ENCODE data around the gene CHEK2.
"Not testable (repeated sequence)": the region's sequence is repeated elsewhere in the genome, so short reads cannot be mapped to it uniquely, and the experiment has no call there.

Gene CHEK2

GRCh38 chr22:28669387-28669786 lies 72.2 kb downstream of the CHEK2 start:
- FAIRE-seq (no peak), DNase-seq (ENCODE audit: insufficient read length, low spot score) (no peak)
- TF ChIP-seq POLR2A (IDR thresholded peaks at IDR 0.05; ENCODE audit: low read depth, low read length) (no peak), POLR2AphosphoS5 (IDR thresholded peaks at IDR 0.05; ENCODE audit: low read depth, low read length) (no peak), PAX5 (IDR thresholded peaks at IDR 0.05; ENCODE audit: insufficient read depth, low read length, severe bottlenecking) (no peak), POU2F2 (IDR thresholded peaks at IDR 0.05; ENCODE audit: low read depth, low read length) (no peak), TAF1 (IDR thresholded peaks at IDR 0.05; ENCODE audit: low read depth, low read length) (no peak), SPI1 (IDR thresholded peaks at IDR 0.05; ENCODE audit: low read depth, low read length) (no peak)

- not testable (repeated sequence) for FAIRE-seq
Observed at GRCh38 chr22:28663569-28663942, 78.1 kb downstream of the CHEK2 start.

GRCh38 chr22:28658448-28658847 lies 83.2 kb downstream of the CHEK2 start:
- TF ChIP-seq PAX5 (IDR thresholded peaks at IDR 0.05; ENCODE audit: insufficient read depth, low read length, severe bottlenecking) (no peak), POLR2AphosphoS5 (IDR thresholded peaks at IDR 0.05; ENCODE audit: low read depth, low read length) (no peak), SPI1 (IDR thresholded peaks at IDR 0.05; ENCODE audit: low read depth, low read length) (no peak), POLR2A (IDR thresholded peaks at IDR 0.05; ENCODE audit: low read depth, low read length) (no peak), POU2F2 (IDR thresholded peaks at IDR 0.05; ENCODE audit: low read depth, low read length) (no peak), TAF1 (IDR thresholded peaks at IDR 0.05; ENCODE audit: low read depth, low read length) (no peak)
- DNase-seq (ENCODE audit: insufficient read length, low spot score), result no peak
- no peak for FAIRE-seq

More at GRCh38 chr22:28663569-28663942, 78.1 kb downstream of the CHEK2 start:
- DNase-seq (ENCODE audit: insufficient read length, low spot score), result not testable (repeated sequence)

GRCh38 chr22:28656181-28656580 lies 85.4 kb downstream of the CHEK2 start:
- no peak for TF ChIP-seq POLR2AphosphoS5 (IDR thresholded peaks at IDR 0.05; ENCODE audit: low read depth, low read length)
- no peak for TF ChIP-seq PAX5 (IDR thresholded peaks at IDR 0.05; ENCODE audit: insufficient read depth, low read length, severe bottlenecking)
- TF ChIP-seq SPI1 (IDR thresholded peaks at IDR 0.05; ENCODE audit: low read depth, low read length), result no peak
- no peak for TF ChIP-seq TAF1 (IDR thresholded peaks at IDR 0.05; ENCODE audit: low read depth, low read length)
- TF ChIP-seq POU2F2 (IDR thresholded peaks at IDR 0.05; ENCODE audit: low read depth, low read length), result no peak
- no peak for TF ChIP-seq POLR2A (IDR thresholded peaks at IDR 0.05; ENCODE audit: low read depth, low read length)
- no peak for FAIRE-seq
- no peak for DNase-seq (ENCODE audit: insufficient read length, low spot score)

- TF ChIP-seq SPI1 (IDR thresholded peaks at IDR 0.05; ENCODE audit: low read depth, low read length) (no peak), POLR2A (IDR thresholded peaks at IDR 0.05; ENCODE audit: low read depth, low read length) (no peak), PAX5 (IDR thresholded peaks at IDR 0.05; ENCODE audit: insufficient read depth, low read length, severe bottlenecking) (no peak), TAF1 (IDR thresholded peaks at IDR 0.05; ENCODE audit: low read depth, low read length) (no peak), POLR2AphosphoS5 (IDR thresholded peaks at IDR 0.05; ENCODE audit: low read depth, low read length) (no peak), POU2F2 (IDR thresholded peaks at IDR 0.05; ENCODE audit: low read depth, low read length) (no peak)
- DNase-seq (ENCODE audit: insufficient read length, low spot score) (no peak), FAIRE-seq (no peak)
Observed at GRCh38 chr22:28650463-28650862, 91.2 kb downstream of the CHEK2 start.

GRCh38 chr22:28648792-28649191 lies 92.8 kb downstream of the CHEK2 start:
- no peak for DNase-seq (ENCODE audit: insufficient read length, low spot score)
- TF ChIP-seq POLR2A (IDR thresholded peaks at IDR 0.05; ENCODE audit: low read depth, low read length) (no peak), POU2F2 (IDR thresholded peaks at IDR 0.05; ENCODE audit: low read depth, low read length) (no peak), POLR2AphosphoS5 (IDR thresholded peaks at IDR 0.05; ENCODE audit: low read depth, low read length) (no peak), PAX5 (IDR thresholded peaks at IDR 0.05; ENCODE audit: insufficient read depth, low read length, severe bottlenecking) (no peak), TAF1 (IDR thresholded peaks at IDR 0.05; ENCODE audit: low read depth, low read length) (no peak), SPI1 (IDR thresholded peaks at IDR 0.05; ENCODE audit: low read depth, low read length) (no peak)
- no peak for FAIRE-seq

- no peak for DNase-seq (ENCODE audit: insufficient read length, low spot score)
- no peak for FAIRE-seq
- TF ChIP-seq POLR2A (IDR thresholded peaks at IDR 0.05; ENCODE audit: low read depth, low read length) (no peak), POLR2AphosphoS5 (IDR thresholded peaks at IDR 0.05; ENCODE audit: low read depth, low read length) (no peak), SPI1 (IDR thresholded peaks at IDR 0.05; ENCODE audit: low read depth, low read length) (no peak), TAF1 (IDR thresholded peaks at IDR 0.05; ENCODE audit: low read depth, low read length) (no peak), POU2F2 (IDR thresholded peaks at IDR 0.05; ENCODE audit: low read depth, low read length) (no peak), PAX5 (IDR thresholded peaks at IDR 0.05; ENCODE audit: insufficient read depth, low read length, severe bottlenecking) (no peak)
Observed at GRCh38 chr22:28647216-28647615, 94.4 kb downstream of the CHEK2 start.

- no peak for DNase-seq (ENCODE audit: insufficient read length, low spot score)
- no peak for FAIRE-seq
- no peak for TF ChIP-seq SPI1 (IDR thresholded peaks at IDR 0.05; ENCODE audit: low read depth, low read length)
- no peak for TF ChIP-seq POLR2A (IDR thresholded peaks at IDR 0.05; ENCODE audit: low read depth, low read length)
- TF ChIP-seq PAX5 (IDR thresholded peaks at IDR 0.05; ENCODE audit: insufficient read depth, low read length, severe bottlenecking), result no peak
- TF ChIP-seq POU2F2 (IDR thresholded peaks at IDR 0.05; ENCODE audit: low read depth, low read length), result no peak
- no peak for TF ChIP-seq POLR2AphosphoS5 (IDR thresholded peaks at IDR 0.05; ENCODE audit: low read depth, low read length)
- no peak for TF ChIP-seq TAF1 (IDR thresholded peaks at IDR 0.05; ENCODE audit: low read depth, low read length)
Observed at GRCh38 chr22:28639321-28639720, 102.3 kb downstream of the CHEK2 start.

Measured in GM12891 (cell line).